Uterus (tissue), 4 donors: ENCODE measurements around the gene SDCCAG8. TPM values are rescaled to one million over a fixed set of nuclear protein-coding genes. Genes with fewer than 3 reads are reported as not detected.

Experiments
- DNase-seq, 2 donors: peaks; one replicate each; pipeline ENCODE4 v3.0.0-alpha.2; 2019 to 2020
- H3K27ac ChIP-seq, 2 donors: fragments of 200-600 bp; sonication (generic); 1 replicate in 1 of 2; 2 replicates in 1 of 2; pipeline ENCODE4 v1.5.1; 2016 to 2018
- H3K27me3 ChIP-seq, 2 donors: fragments of 200-600 bp; sonication (generic); one replicate each; pipeline ENCODE4 v1.5.1; 2018 to 2019; ENCODE audit warnings: control low read depth in 1 of 2
- H3K36me3 ChIP-seq, 2 donors: fragments of 200-600 bp; sonication (generic); one replicate each; pipeline ENCODE4 v1.5.1; 2019; ENCODE audit warnings: control low read depth in 1 of 2
- H3K4me1 ChIP-seq, 2 donors: fragments of 200-600 bp; sonication (generic); one replicate each; pipeline ENCODE4 v1.5.1; 2018 to 2019; ENCODE audit warnings: control low read depth in 1 of 2
- H3K4me3 ChIP-seq, 2 donors: fragments of 200-600 bp; sonication (generic); 1 replicate in 1 of 2; 2 replicates in 1 of 2; pipeline ENCODE4 v1.5.1; 2018 to 2019; ENCODE audit warnings: mild to moderate bottlenecking in 1 of 2
- H3K9me3 ChIP-seq, 2 donors: fragments of 200-600 bp; sonication (generic); one replicate each; pipeline ENCODE4 v1.5.1; 2019; ENCODE audit warnings: control low read depth in 1 of 2
- CTCF ChIP-seq, 4 experiments: fragments of 200-600 bp in 2 of 4; fragments of 450-650 bp in 2 of 4; sonication (generic) in 2 of 4; IDR thresholded peaks; one replicate each; pipeline ENCODE4 v1.5.1; 2016 to 2019; ENCODE audit warnings: antibody characterized with exemption in 4 of 4, mild to moderate bottlenecking in 2 of 4, moderate library complexity in 1 of 4
- POLR2A ChIP-seq, 2 donors: fragments of 450-650 bp; IDR thresholded peaks; one replicate each; pipeline ENCODE4 v1.6.1; 2016; ENCODE audit warnings: antibody characterized with exemption in 2 of 2, mild to moderate bottlenecking in 1 of 2, moderate library complexity in 1 of 2
- intact Hi-C: fragments of 100-400 bp; cut with DNase I; formaldehyde crosslinking; loops from one replicate; pipeline ENCODE4 v1.15.1; 2023; ENCODE audit warnings: low total_unique reads
- total RNA-seq, 4 donors: library from RNA; depleted of rRNA in 3 of 4; stranded (reverse); fragments of >200 nt in 3 of 4; gene quantifications; one replicate each; pipeline versions ENCODE4 v1.1.0 to v1.2.4, GENCODE V29; 2014 to 2023
- donor health status: DM: yes; HTN: yes; CAD: no.

SDCCAG8 gene
- total RNA-seq, 4 donors from 2014 or later, result 19.2 to 54.8 (median 49.7) TPM

- intact Hi-C loops, result no loop called here
- no peak overlapping the region for H3K4me3 ChIP-seq
Measured at GRCh38 chr1:243455760-243456651, 200.2 kb downstream of the SDCCAG8 start.

GRCh38 chr1:243457363-243457982 lies 201.6 kb downstream of the SDCCAG8 start:
- H3K4me1 ChIP-seq, result no peaks in the 10 kb centered on the region
- intact Hi-C loops, result no loop called here
- no peaks in the 10 kb centered on the region for H3K36me3 ChIP-seq
- DNase-seq, result no peak
- H3K9me3 ChIP-seq, result no peaks in the 10 kb centered on the region
- TF ChIP-seq POLR2A (IDR thresholded peaks at IDR 0.05) (no peak), CTCF (IDR thresholded peaks at IDR 0.05) (no peak)
- no peak overlapping the region for H3K27ac ChIP-seq
- no peaks in the 10 kb centered on the region for H3K27me3 ChIP-seq
- no peak overlapping the region for H3K4me3 ChIP-seq

More at GRCh38 chr1:243455760-243456651, 200.2 kb downstream of the SDCCAG8 start:
- TF ChIP-seq CTCF (IDR thresholded peaks at IDR 0.05) (no peak), POLR2A (IDR thresholded peaks at IDR 0.05) (no peak)
- H3K4me1 ChIP-seq, result no peaks in the 10 kb centered on the region
- H3K27ac ChIP-seq, result no peak overlapping the region
- no peaks in the 10 kb centered on the region for H3K27me3 ChIP-seq
- no peaks in the 10 kb centered on the region for H3K9me3 ChIP-seq
- DNase-seq, result no peak
- no peaks in the 10 kb centered on the region for H3K36me3 ChIP-seq

GRCh38 chr1:243459059-243459458 lies 203.2 kb downstream of the SDCCAG8 start:
- Histone ChIP-seq H3K27me3 (no peaks in the 10 kb centered on the region), H3K4me3 (no peak overlapping the region), H3K4me1 (no peaks in the 10 kb centered on the region), H3K27ac (no peak overlapping the region), H3K36me3 (no peaks in the 10 kb centered on the region), H3K9me3 (no peaks in the 10 kb centered on the region)
- DNase-seq, result no peak
- no peak for TF ChIP-seq CTCF (IDR thresholded peaks at IDR 0.05)
- TF ChIP-seq POLR2A (IDR thresholded peaks at IDR 0.05), result no peak
- intact Hi-C loops, result no loop called here

GRCh38 chr1:243461700-243462099 lies 205.9 kb downstream of the SDCCAG8 start:
- Histone ChIP-seq H3K27me3 (no peaks in the 10 kb centered on the region), H3K27ac (no peak overlapping the region), H3K36me3 (no peaks in the 10 kb centered on the region), H3K4me3 (no peak overlapping the region), H3K4me1 (no peaks in the 10 kb centered on the region), H3K9me3 (no peaks in the 10 kb centered on the region)
- no peak for TF ChIP-seq CTCF (IDR thresholded peaks at IDR 0.05)
- TF ChIP-seq POLR2A (IDR thresholded peaks at IDR 0.05), result no peak
- intact Hi-C loops, result no loop called here
- DNase-seq, result no peak
